ENCODE results near the gene GRIN3A. TPM values are rescaled to one million over a fixed set of nuclear protein-coding genes. Genes with fewer than 3 reads are reported as not detected.
"Not testable (repeated sequence)": the region's sequence is repeated elsewhere in the genome, so short reads cannot be mapped to it uniquely, and the experiment has no call there.

The GRIN3A gene
- total and polyA plus RNA-seq, 11 donors = 0.06 to 1.4 (median 0.21) TPM

DNA sequence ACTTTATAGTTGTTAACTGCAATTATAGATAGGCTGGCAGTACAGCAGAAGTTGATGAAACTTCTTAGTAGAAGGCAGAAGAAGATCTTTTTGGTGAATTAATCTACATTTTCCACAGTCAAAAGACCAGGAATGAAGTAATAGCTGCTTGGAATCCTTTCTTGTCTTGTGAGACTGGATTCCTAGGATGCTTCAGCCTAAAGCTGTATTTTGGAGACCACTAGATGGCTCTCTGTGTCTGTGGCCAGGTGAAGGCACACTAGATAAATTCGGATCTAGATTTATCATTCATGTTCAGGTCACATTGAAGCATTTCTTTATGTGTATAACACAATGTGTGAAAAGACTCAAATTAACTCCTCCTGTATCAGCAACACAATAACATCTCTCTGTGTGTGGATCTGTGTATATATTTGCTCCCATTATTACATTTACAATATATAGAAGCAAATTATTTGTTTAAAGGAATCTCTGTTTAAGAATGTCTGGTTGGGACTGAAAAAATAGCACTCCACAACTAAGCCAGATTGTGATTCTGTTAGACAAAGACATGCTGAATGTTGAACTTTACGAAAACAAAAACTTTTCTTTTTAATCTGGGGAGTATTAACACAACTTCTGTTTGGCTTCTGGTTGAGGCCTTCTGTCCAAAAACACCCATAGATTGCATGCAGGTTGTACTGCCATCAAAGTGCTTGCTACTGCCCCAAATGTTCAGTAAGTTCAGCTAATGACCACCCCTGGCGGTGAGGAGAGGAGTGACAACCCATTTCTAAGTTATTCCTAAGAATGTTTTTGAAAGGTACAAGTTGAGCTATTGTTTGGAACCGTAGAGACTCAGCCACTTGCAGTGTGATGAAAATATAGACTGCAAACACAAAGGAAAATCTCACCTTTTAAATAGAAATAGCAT is 10.6 kb downstream of the GRIN3A start:
- TF ChIP-seq, protein P1, sequence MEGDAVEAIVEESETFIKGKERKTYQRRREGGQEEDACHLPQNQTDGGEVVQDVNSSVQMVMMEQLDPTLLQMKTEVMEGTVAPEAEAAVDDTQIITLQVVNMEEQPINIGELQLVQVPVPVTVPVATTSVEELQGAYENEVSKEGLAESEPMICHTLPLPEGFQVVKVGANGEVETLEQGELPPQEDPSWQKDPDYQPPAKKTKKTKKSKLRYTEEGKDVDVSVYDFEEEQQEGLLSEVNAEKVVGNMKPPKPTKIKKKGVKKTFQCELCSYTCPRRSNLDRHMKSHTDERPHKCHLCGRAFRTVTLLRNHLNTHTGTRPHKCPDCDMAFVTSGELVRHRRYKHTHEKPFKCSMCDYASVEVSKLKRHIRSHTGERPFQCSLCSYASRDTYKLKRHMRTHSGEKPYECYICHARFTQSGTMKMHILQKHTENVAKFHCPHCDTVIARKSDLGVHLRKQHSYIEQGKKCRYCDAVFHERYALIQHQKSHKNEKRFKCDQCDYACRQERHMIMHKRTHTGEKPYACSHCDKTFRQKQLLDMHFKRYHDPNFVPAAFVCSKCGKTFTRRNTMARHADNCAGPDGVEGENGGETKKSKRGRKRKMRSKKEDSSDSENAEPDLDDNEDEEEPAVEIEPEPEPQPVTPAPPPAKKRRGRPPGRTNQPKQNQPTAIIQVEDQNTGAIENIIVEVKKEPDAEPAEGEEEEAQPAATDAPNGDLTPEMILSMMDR (IDR thresholded peaks at IDR 0.05) = peak in 11 of 12 donors; percentile 18 to 51 (median 35)
- TF ChIP-seq POLR2A (IDR thresholded peaks at IDR 0.05) = no peak
- no peaks in the 10 kb centered on the region for H3K36me3 ChIP-seq
- no peak overlapping the region for H3K4me3 ChIP-seq
- ATAC-seq (no peak), DNase-seq (no peak)
- H3K27me3 ChIP-seq = peaks cover 0 to 17% (median 0%) of the 10 kb centered on the region in 9 donors
- intact Hi-C loops (cut with DNase I) = loop anchor here in 6 of 10 donors (2.0 to 10.0 kb wide), 3 partner anchors 123 to 126 kb away; no protein-coding TSS in a partner anchor
- no peaks in the 10 kb centered on the region for H3K9me3 ChIP-seq
- H3K4me1 ChIP-seq = no peaks in the 10 kb centered on the region
- 42 to 44% (median 43%) methylated on average over 4 of the region's 4 CpGs for WGBS, 4 donors
- H3K27ac ChIP-seq = no peak overlapping the region

DNA sequence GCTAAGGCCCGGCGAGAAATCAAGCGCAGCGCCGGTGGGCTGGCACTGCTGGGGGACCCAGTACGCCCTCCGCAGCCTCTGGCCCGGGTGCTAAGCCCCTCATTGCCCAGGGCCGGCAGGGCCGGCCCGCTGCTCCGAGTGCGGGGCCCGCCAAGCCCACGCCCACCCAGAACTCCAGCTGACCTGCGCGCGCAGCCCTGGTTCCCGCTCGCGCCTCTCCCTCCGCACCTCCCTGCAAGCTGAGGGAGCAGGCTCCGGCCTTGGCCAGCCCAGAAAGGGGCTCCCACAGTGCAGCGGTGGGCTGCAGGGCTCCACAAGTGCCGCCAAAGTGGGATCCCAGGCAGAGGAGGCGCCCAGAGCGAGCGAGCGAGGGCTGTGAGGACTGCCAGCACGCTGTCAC is 14.2 kb downstream of the GRIN3A start:
- DNase-seq = peak in 1 of 5 donors; percentile 54
- not testable (repeated sequence) for H3K4me3 ChIP-seq, H3K36me3 ChIP-seq, H3K4me1 ChIP-seq, ATAC-seq, H3K27me3 ChIP-seq, H3K27ac ChIP-seq, H3K9me3 ChIP-seq
- WGBS, 4 donors = 96 to 97% (median 96%) methylated on average over 17 to 30 of the region's 30 CpGs
- intact Hi-C loops (cut with DNase I) = loop anchor here in 1 of 10 donors (10.0 kb wide), 1 partner anchor 119 kb away; no protein-coding TSS in a partner anchor

DNA sequence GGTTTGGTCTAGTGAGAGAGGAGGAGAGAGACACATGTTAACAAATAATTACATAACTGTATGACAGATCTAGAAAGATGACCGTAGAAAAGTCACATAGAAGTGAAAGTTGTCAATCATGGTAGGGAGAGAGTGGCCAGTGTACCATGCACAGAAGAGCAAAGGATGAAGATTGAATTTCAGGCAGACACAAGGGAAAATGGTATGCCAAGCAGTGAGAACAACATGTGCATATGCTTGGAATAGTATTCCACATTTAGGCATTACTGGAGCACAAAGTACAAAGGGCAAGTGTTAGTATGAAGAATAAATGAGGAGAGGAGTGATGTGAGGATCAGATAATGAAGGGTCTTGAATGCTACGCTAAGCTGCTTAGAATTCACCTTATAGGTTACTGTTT is 20.3 kb downstream of the GRIN3A start:
- WGBS, 4 donors = 65 to 95% (median 81%) methylated on average over 2 of the region's 2 CpGs
- TF ChIP-seq, protein P1 (IDR thresholded peaks at IDR 0.05) = no peak
- no peak for TF ChIP-seq POLR2A (IDR thresholded peaks at IDR 0.05)
- Histone ChIP-seq H3K27me3 (no peaks in the 10 kb centered on the region), H3K36me3 (no peaks in the 10 kb centered on the region), H3K9me3 (no peaks in the 10 kb centered on the region), H3K4me3 (no peak overlapping the region), H3K4me1 (peaks cover 0 to 14% (median 0%) of the 10 kb centered on the region in 12 donors), H3K27ac (no peak overlapping the region)
- no peak for ATAC-seq
- no peak for DNase-seq
- intact Hi-C loops (cut with DNase I) = no loop called here

DNA sequence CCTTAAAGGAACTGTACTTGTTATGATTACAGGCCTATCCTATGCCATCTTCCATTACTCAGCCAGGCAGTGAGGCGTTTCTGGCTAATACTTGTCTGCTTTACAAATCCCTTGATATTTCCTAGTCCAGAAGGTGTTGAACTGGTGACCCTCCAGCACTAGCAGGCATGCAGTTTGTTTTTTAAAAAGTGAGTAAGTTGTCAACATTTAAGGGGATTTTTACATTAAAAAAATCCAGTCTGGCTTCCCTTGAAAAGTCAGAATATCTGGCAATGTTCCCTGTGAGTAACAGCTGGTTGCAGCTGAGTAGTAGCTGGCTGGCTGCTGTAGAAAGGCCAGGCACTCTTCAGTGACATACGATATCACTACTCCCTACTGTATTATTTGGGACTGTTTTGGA is 21.8 kb downstream of the GRIN3A start:
- H3K4me1 ChIP-seq = peaks cover 0 to 14% (median 0%) of the 10 kb centered on the region in 12 donors
- DNase-seq (peak in 1 of 5 donors; percentile 26), ATAC-seq (peak; percentile 51 to 84 (median 64))
- no peaks in the 10 kb centered on the region for H3K27me3 ChIP-seq
- intact Hi-C loops (cut with DNase I) = no loop called here
- H3K4me3 ChIP-seq = no peak overlapping the region
- no peaks in the 10 kb centered on the region for H3K9me3 ChIP-seq
- TF ChIP-seq, protein P1 (IDR thresholded peaks at IDR 0.05) = no peak
- TF ChIP-seq POLR2A (IDR thresholded peaks at IDR 0.05) = no peak
- no peak overlapping the region for H3K27ac ChIP-seq
- WGBS, 4 donors = 23 to 50% (median 47%) methylated on average over 2 of the region's 2 CpGs
- no peaks in the 10 kb centered on the region for H3K36me3 ChIP-seq

Measured in heart left ventricle (tissue), 16 donors.